Measurements from ENCODE around the gene PPP3R1. TPM values are rescaled to one million over a fixed set of nuclear protein-coding genes. Genes with fewer than 3 reads are reported as not detected.
A peak's percentile ranks its signal among the peaks of the same experiment; 100 is the strongest.

Gene PPP3R1
- total RNA-seq, 8 experiments from 2014 or later, result 26.4 to 55.1 (median 39.6) TPM

- in situ Hi-C loops (cut with MboI; ENCODE audit: low pct_unique_long_range_greater_than_20kb in 2 of 9, low sequenced_read_pairs in 9 of 9, unreplicated experiment in 9 of 9), result loop anchor here in 3 of 9 experiments (25.0 kb wide), 2 partner anchors 154 to 171 kb away; no protein-coding TSS in a partner anchor
- Histone ChIP-seq H3K4me1 (replicated peaks in 1 of 2) (peaks cover 0 to 3% of the 10 kb centered on the region in 2 donors), H3K4me3 (no peak overlapping the region), H3K27ac (no peak overlapping the region)
- no peak for ATAC-seq (replicated peaks in 6 of 8)
- WGBS, 10 experiments, result 89 to 100% (median 100%) methylated on average over 1 of the region's 1 CpG; no CpG with 5 or more reads in 3 of the 10 experiments
Measured at GRCh38 chr2:68283419-68283812, 31.1 kb upstream of the PPP3R1 start.

- Histone ChIP-seq H3K27ac (no peak overlapping the region), H3K4me3 (no peak overlapping the region), H3K4me1 (replicated peaks in 1 of 2) (peaks cover 0 to 2% of the 10 kb centered on the region in 2 donors)
- in situ Hi-C loops (cut with MboI; ENCODE audit: low pct_unique_long_range_greater_than_20kb in 2 of 9, low sequenced_read_pairs in 9 of 9, unreplicated experiment in 9 of 9), result loop anchor here in 3 of 9 experiments (25.0 kb wide), 2 partner anchors 154 to 171 kb away; no protein-coding TSS in a partner anchor
- WGBS, 10 experiments, result 0 to 95% (median 42%) methylated on average over 2 to 5 of the region's 5 CpGs
- ATAC-seq (replicated peaks in 6 of 8), result peak in 1 of 8 experiments; percentile 27
Measured at GRCh38 chr2:68282811-68283418, 30.6 kb upstream of the PPP3R1 start.

- H3K4me1 ChIP-seq (replicated peaks in 1 of 2), result no peaks in the 10 kb centered on the region
- in situ Hi-C loops (cut with MboI; ENCODE audit: low pct_unique_long_range_greater_than_20kb in 2 of 9, low sequenced_read_pairs in 9 of 9, unreplicated experiment in 9 of 9), result loop anchor here in 3 of 9 experiments (25.0 kb wide), 2 partner anchors 157 to 168 kb away; no protein-coding TSS in a partner anchor
- ATAC-seq (replicated peaks in 6 of 8), result no peak
- WGBS, 10 experiments, result 42 to 100% (median 100%) methylated on average over 1 of the region's 1 CpG; no CpG with 5 or more reads in 2 of the 10 experiments
- H3K27ac ChIP-seq, result no peak overlapping the region
- no peak overlapping the region for H3K4me3 ChIP-seq
Measured at GRCh38 chr2:68280796-68281195, 28.5 kb upstream of the PPP3R1 start.

GRCh38 chr2:68280348-68280747 lies 28.0 kb upstream of the PPP3R1 start:
- no peak overlapping the region for H3K4me3 ChIP-seq
- no peak overlapping the region for H3K27ac ChIP-seq
- in situ Hi-C loops (cut with MboI; ENCODE audit: low pct_unique_long_range_greater_than_20kb in 2 of 9, low sequenced_read_pairs in 9 of 9, unreplicated experiment in 9 of 9), result loop anchor here in 3 of 9 experiments (25.0 kb wide), 2 partner anchors 157 to 168 kb away; no protein-coding TSS in a partner anchor
- ATAC-seq (replicated peaks in 6 of 8), result no peak
- H3K4me1 ChIP-seq (replicated peaks in 1 of 2), result no peaks in the 10 kb centered on the region
- 50 to 100% (median 87%) methylated on average over 1 of the region's 1 CpG; no CpG with 5 or more reads in 2 of the 10 experiments for WGBS, 10 experiments

- no peak for ATAC-seq (replicated peaks in 6 of 8)
- no peak overlapping the region for H3K4me3 ChIP-seq
- H3K4me1 ChIP-seq (replicated peaks in 1 of 2), result no peaks in the 10 kb centered on the region
- H3K27ac ChIP-seq, result no peak overlapping the region
- in situ Hi-C loops (cut with MboI; ENCODE audit: low pct_unique_long_range_greater_than_20kb in 2 of 9, low sequenced_read_pairs in 9 of 9, unreplicated experiment in 9 of 9), result loop anchor here in 3 of 9 experiments (25.0 kb wide), 2 partner anchors 158 to 167 kb away; no protein-coding TSS in a partner anchor
- WGBS, 10 experiments, result 34 to 100% (median 87%) methylated on average over 1 to 4 of the region's 4 CpGs; no CpG with 5 or more reads in 1 of the 10 experiments
Measured at GRCh38 chr2:68279691-68280090, 27.4 kb upstream of the PPP3R1 start.

- Histone ChIP-seq H3K4me3 (no peak overlapping the region), H3K27ac (no peak overlapping the region), H3K4me1 (replicated peaks in 1 of 2) (no peaks in the 10 kb centered on the region)
- WGBS, 10 experiments, result 57 to 100% (median 90%) methylated on average over 1 of the region's 1 CpG; no CpG with 5 or more reads in 6 of the 10 experiments
- ATAC-seq (replicated peaks in 6 of 8), result no peak
- in situ Hi-C loops (cut with MboI; ENCODE audit: low pct_unique_long_range_greater_than_20kb in 2 of 9, low sequenced_read_pairs in 9 of 9, unreplicated experiment in 9 of 9), result loop anchor here in 3 of 9 experiments (25.0 kb wide), 2 partner anchors 159 to 166 kb away; no protein-coding TSS in a partner anchor
Measured at GRCh38 chr2:68278169-68278568, 25.8 kb upstream of the PPP3R1 start.

GRCh38 chr2:68274022-68274421 lies 21.7 kb upstream of the PPP3R1 start:
- 20 to 100% (median 65%) methylated on average over 1 to 3 of the region's 3 CpGs; no CpG with 5 or more reads in 4 of the 10 experiments for WGBS, 10 experiments

GRCh38 chr2:68272246-68272994 lies 20.1 kb upstream of the PPP3R1 start:
- WGBS, 10 experiments, result 17 to 83% (median 46%) methylated on average over 1 to 2 of the region's 2 CpGs; no CpG with 5 or more reads in 1 of the 10 experiments
- ATAC-seq (replicated peaks in 6 of 8), result no peak
- H3K27ac ChIP-seq, result no peak overlapping the region

More at GRCh38 chr2:68274022-68274421, 21.7 kb upstream of the PPP3R1 start:
- in situ Hi-C loops (cut with MboI; ENCODE audit: low pct_unique_long_range_greater_than_20kb in 2 of 9, low sequenced_read_pairs in 9 of 9, unreplicated experiment in 9 of 9), result no loop called here
- no peak for ATAC-seq (replicated peaks in 6 of 8)
- Histone ChIP-seq H3K4me1 (replicated peaks in 1 of 2) (no peaks in the 10 kb centered on the region), H3K27ac (no peak overlapping the region), H3K4me3 (no peak overlapping the region)

GRCh38 chr2:68266655-68267054 lies 14.3 kb upstream of the PPP3R1 start:
- Histone ChIP-seq H3K27ac (no peak overlapping the region), H3K4me1 (replicated peaks in 1 of 2) (no peaks in the 10 kb centered on the region), H3K4me3 (no peak overlapping the region)
- no peak for ATAC-seq (replicated peaks in 6 of 8)
- WGBS, 10 experiments, result 0 to 100% (median 95%) methylated on average over 1 of the region's 1 CpG; no CpG with 5 or more reads in 2 of the 10 experiments
- in situ Hi-C loops (cut with MboI; ENCODE audit: low pct_unique_long_range_greater_than_20kb in 2 of 9, low sequenced_read_pairs in 9 of 9, unreplicated experiment in 9 of 9), result no loop called here

More at GRCh38 chr2:68272246-68272994, 20.1 kb upstream of the PPP3R1 start:
- Histone ChIP-seq H3K4me3 (no peak overlapping the region), H3K4me1 (replicated peaks in 1 of 2) (no peaks in the 10 kb centered on the region)
- in situ Hi-C loops (cut with MboI; ENCODE audit: low pct_unique_long_range_greater_than_20kb in 2 of 9, low sequenced_read_pairs in 9 of 9, unreplicated experiment in 9 of 9), result no loop called here

- Histone ChIP-seq H3K4me3 (no peak overlapping the region), H3K4me1 (replicated peaks in 1 of 2) (no peaks in the 10 kb centered on the region), H3K27ac (no peak overlapping the region)
- 79 to 100% (median 89%) methylated on average over 1 to 2 of the region's 2 CpGs; no CpG with 5 or more reads in 2 of the 10 experiments for WGBS, 10 experiments
- in situ Hi-C loops (cut with MboI; ENCODE audit: low pct_unique_long_range_greater_than_20kb in 2 of 9, low sequenced_read_pairs in 9 of 9, unreplicated experiment in 9 of 9), result no loop called here
- no peak for ATAC-seq (replicated peaks in 6 of 8)
Measured at GRCh38 chr2:68263632-68264031, 11.3 kb upstream of the PPP3R1 start.

- Histone ChIP-seq H3K27ac (no peak overlapping the region), H3K4me1 (replicated peaks in 1 of 2) (peaks cover 6 to 10% of the 10 kb centered on the region in 2 donors), H3K4me3 (no peak overlapping the region)
- WGBS, 10 experiments, result 86 to 100% (median 100%) methylated on average over 1 to 2 of the region's 2 CpGs; no CpG with 5 or more reads in 3 of the 10 experiments
- ATAC-seq (replicated peaks in 6 of 8), result no peak
- in situ Hi-C loops (cut with MboI; ENCODE audit: low pct_unique_long_range_greater_than_20kb in 2 of 9, low sequenced_read_pairs in 9 of 9, unreplicated experiment in 9 of 9), result no loop called here
Measured at GRCh38 chr2:68258851-68259250, 6.5 kb upstream of the PPP3R1 start.

GRCh38 chr2:68256093-68256450 lies 3.7 kb upstream of the PPP3R1 start:
- H3K27ac ChIP-seq, result no peak overlapping the region
- no peak overlapping the region for H3K4me3 ChIP-seq
- H3K4me1 ChIP-seq (replicated peaks in 1 of 2), result peaks cover 6 to 10% of the 10 kb centered on the region in 2 donors
- WGBS, 10 experiments, result 50 to 83% (median 61%) methylated on average over 1 of the region's 1 CpG; no CpG with 5 or more reads in 6 of the 10 experiments
- in situ Hi-C loops (cut with MboI; ENCODE audit: low pct_unique_long_range_greater_than_20kb in 2 of 9, low sequenced_read_pairs in 9 of 9, unreplicated experiment in 9 of 9), result no loop called here
- no peak for ATAC-seq (replicated peaks in 6 of 8)
